Activated CD8-positive, alpha-beta T cell treated with anti-CD3 and anti-CD28 coated beads for 36 hours (primary cell): ENCODE measurements around the gene ITGB2. TPM values are rescaled to one million over a fixed set of nuclear protein-coding genes. Genes with fewer than 3 reads are reported as not detected.
"Not testable (repeated sequence)": the region's sequence is repeated elsewhere in the genome, so short reads cannot be mapped to it uniquely, and the experiment has no call there.

Source experiments
- ATAC-seq: fragments of 200-7000 bp; cut with Tn5 transposase; one replicate; pipeline ENCODE4 v1.10.0; 2021; ENCODE audit warnings: mild to moderate bottlenecking, moderate library complexity
- CTCF ChIA-PET: fragments of 350-600 bp; sonication (Branson Sonifier 250); formaldehyde crosslinking; loops from one replicate; lab custom pipeline; 2021; ENCODE audit warnings: antibody characterized with exemption; lab: Charles Lee
- POLR2A ChIA-PET: fragments of 350-600 bp; sonication (Branson Sonifier 250); formaldehyde crosslinking; loops from one replicate; lab custom pipeline; 2021; ENCODE audit warnings: antibody characterized with exemption; lab: Charles Lee
- DNase-seq: peaks from one replicate; pipeline ENCODE4 v3.0.0-alpha.2; 2020
- H3K27ac Mint-ChIP-seq: one replicate; pipeline ENCODE4 v1.8.0; 2021; ENCODE audit warnings: mild to moderate bottlenecking, mixed read lengths
- H3K27me3 Mint-ChIP-seq: one replicate; pipeline ENCODE4 v1.8.0; 2021; ENCODE audit warnings: mixed read lengths
- H3K36me3 Mint-ChIP-seq: one replicate; pipeline ENCODE4 v1.8.0; 2021; ENCODE audit warnings: low read depth, mixed read lengths
- H3K4me1 Mint-ChIP-seq: one replicate; pipeline ENCODE4 v1.8.0; 2021; ENCODE audit warnings: low read depth, mixed read lengths
- H3K4me3 Mint-ChIP-seq: one replicate; pipeline ENCODE4 v1.8.0; 2021; ENCODE audit warnings: mild to moderate bottlenecking, moderate library complexity, mixed read lengths
- H3K9me3 Mint-ChIP-seq: one replicate; pipeline ENCODE4 v1.8.0; 2021; ENCODE audit warnings: mixed read lengths
- CTCF ChIP-seq: fragments of 200-600 bp; IDR thresholded peaks from one replicate; pipeline ENCODE4 v1.8.0; 2022; ENCODE audit warnings: antibody characterized with exemption, mild to moderate bottlenecking
- intact Hi-C: fragments of 100-400 bp; cut with micrococcal nuclease; formaldehyde crosslinking; loops from one replicate; pipeline ENCODE4 v1.10.0; 2022
- total RNA-seq, 2 experiments: library from RNA; stranded (reverse); gene quantifications; one replicate each; pipeline ENCODE4 v1.2.3, GENCODE V29; 2021

The ITGB2 gene
- total RNA-seq, 2 experiments from 2014 or later = 340 to 343 TPM

GRCh38 chr21:44916965-44917364, 3.7 kb downstream of the ITGB2 start:
- intact Hi-C loops = no loop called here
- Mint-ChIP-seq H3K27me3 (no peaks in the 10 kb centered on the region), H3K27ac (peak overlapping the region; percentile 80), H3K36me3 (peaks cover 56% of the 10 kb centered on the region), H3K9me3 (no peaks in the 10 kb centered on the region), H3K4me3 (peak overlapping the region; percentile 100), H3K4me1 (peaks cover 63% of the 10 kb centered on the region)
- CTCF ChIA-PET = interaction anchor here (0.6 to 7.5 kb wide), 8 partner anchors 10 to 211 kb away, joined by 3 to 63 read pairs (median 4); partner anchors contain the start of gene UBE2G2
- ATAC-seq (no peak), DNase-seq (no peak)
- POLR2A ChIA-PET = interaction anchor here (1.4 to 8.4 kb wide), 5 partner anchors 15 to 33 kb away, joined by 4 to 55 read pairs (median 4); no protein-coding TSS in a partner anchor
- TF ChIP-seq CTCF = no peak

DNA sequence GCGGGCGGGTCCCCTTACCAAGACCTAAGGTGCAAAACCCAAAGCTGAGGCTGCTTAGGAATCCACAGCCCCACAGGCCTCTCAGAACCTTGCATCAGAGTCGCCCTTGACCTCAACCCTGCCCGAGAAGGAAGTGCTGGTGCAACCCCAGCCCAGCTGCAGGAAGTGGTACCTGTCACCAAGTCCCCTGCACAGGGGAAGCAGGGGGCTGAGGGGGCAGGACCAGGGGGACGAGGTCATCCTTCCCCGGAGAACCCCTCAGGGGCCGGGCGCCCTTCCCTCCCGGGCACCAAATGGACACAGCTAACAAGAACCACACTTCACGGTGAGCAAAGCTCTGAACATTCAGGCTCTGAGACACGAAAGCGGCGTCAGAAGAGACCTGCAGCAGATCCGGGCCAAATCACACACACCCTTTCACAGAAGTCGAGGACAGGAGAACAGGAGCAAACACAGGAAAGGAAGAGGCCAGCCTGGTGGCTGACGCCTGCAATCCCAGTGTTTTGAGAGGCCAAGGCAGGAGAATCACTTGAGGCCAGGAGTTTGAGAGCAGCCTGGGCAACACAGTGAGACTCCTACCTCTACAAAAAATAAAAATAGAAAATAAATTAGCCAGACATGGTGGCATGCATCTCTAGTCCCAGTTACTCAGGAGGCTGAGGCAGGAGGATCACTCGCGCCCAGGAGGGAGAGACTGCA, 6.4 kb downstream of the ITGB2 start:
- ATAC-seq = peak; percentile 66
- Mint-ChIP-seq H3K9me3 (no peaks in the 10 kb centered on the region), H3K4me3 (peak overlapping the region; percentile 70), H3K4me1 (peaks cover 81% of the 10 kb centered on the region), H3K36me3 (peaks cover 54% of the 10 kb centered on the region), H3K27ac (peak overlapping the region; percentile 89), H3K27me3 (no peaks in the 10 kb centered on the region)
- CTCF ChIA-PET = interaction anchor here (0.9 to 7.5 kb wide), 7 partner anchors 17 to 224 kb away, joined by 3 to 63 read pairs (median 4); no protein-coding TSS in a partner anchor
- POLR2A ChIA-PET = interaction anchor here (0.6 to 8.4 kb wide), 8 partner anchors 12 to 44 kb away, joined by 3 to 55 read pairs (median 4); no protein-coding TSS in a partner anchor
- TF ChIP-seq CTCF = no peak
- peak; percentile 87 for DNase-seq
- intact Hi-C loops = no loop called here

- peak overlapping the region; percentile 70 for H3K4me3 Mint-ChIP-seq
- no peaks in the 10 kb centered on the region for H3K27me3 Mint-ChIP-seq
- ChIA-PET POLR2A (interaction anchor here (0.6 to 8.4 kb wide), 8 partner anchors 13 to 39 kb away, joined by 3 to 55 read pairs (median 4); no protein-coding TSS in a partner anchor), CTCF (interaction anchor here (0.9 to 7.5 kb wide), 6 partner anchors 16 to 225 kb away, joined by 3 to 63 read pairs (median 4); no protein-coding TSS in a partner anchor)
- no peak for TF ChIP-seq CTCF
- H3K27ac Mint-ChIP-seq = peak overlapping the region; percentile 89
- ATAC-seq = no peak
- H3K9me3 Mint-ChIP-seq = no peaks in the 10 kb centered on the region
- H3K4me1 Mint-ChIP-seq = peaks cover 86% of the 10 kb centered on the region
- peak; percentile 22 for DNase-seq
- peaks cover 55% of the 10 kb centered on the region for H3K36me3 Mint-ChIP-seq
- intact Hi-C loops = no loop called here
Observed at GRCh38 chr21:44913425-44914175, 7.1 kb downstream of the ITGB2 start.

DNA sequence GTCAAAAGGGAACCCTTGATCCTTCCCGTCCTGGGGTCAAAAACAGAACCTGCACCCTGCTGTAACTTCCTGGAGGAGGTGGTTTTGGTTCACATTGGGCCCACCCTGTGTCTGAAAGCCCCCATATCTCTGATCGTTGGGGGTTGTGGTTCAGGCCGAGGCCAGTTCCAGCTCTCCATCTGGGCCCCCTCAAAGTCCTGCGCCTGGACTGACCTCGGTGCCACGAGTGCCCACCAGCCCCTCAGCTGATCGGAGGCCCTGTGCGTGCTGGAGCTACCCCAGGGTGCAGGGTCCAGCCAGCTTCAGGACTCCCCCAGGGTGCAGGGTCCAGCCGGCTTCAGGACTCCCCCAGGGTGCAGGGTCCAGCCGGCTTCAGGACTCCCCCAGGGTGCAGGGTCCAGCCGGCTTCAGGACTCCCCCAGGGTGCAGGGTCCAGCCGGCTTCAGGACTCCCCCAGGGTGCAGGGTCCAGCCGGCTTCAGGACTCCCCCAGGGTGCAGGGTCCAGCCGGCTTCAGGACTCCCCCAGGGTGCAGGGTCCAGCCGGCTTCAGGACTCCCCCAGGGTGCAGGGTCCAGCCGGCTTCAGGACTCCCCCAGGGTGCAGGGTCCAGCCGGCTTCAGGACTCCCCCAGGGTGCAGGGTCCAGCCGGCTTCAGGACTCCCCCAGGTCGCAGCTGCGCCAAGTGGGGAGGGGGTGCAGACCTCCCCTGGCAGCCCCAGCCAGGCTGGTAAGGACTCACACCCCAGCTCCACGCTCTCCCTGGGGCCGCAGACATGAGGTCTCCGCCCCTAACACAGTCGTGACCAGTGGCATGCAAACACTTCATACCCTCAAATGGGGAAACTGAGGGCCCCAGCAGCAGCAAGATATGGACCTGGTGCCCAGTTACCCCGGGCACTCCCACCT, 7.9 kb downstream of the ITGB2 start:
- ATAC-seq, intact Hi-C loops, DNase-seq, H3K9me3 Mint-ChIP-seq, H3K27me3 Mint-ChIP-seq: not testable (repeated sequence)
- Mint-ChIP-seq H3K4me1 (peaks cover 87% of the 10 kb centered on the region), H3K27ac (peak overlapping the region; percentile 89), H3K4me3 (peak overlapping the region; percentile 70), H3K36me3 (peaks cover 52% of the 10 kb centered on the region)
- CTCF ChIA-PET = interaction anchor here (0.6 to 7.5 kb wide), 6 partner anchors 15 to 226 kb away, joined by 3 to 63 read pairs (median 8); no protein-coding TSS in a partner anchor
- POLR2A ChIA-PET = interaction anchor here (0.8 to 8.4 kb wide), 5 partner anchors 14 to 38 kb away, joined by 3 to 55 read pairs (median 13); partner anchors contain the start of gene SLX9
